Type B pancreatic cell (in vitro differentiated cells): Measurements from ENCODE around the gene COL13A1. TPM values are rescaled to one million over a fixed set of nuclear protein-coding genes. Genes with fewer than 3 reads are reported as not detected.

ENCODE experiments used
- DNase-seq: peaks from one replicate; pipeline ENCODE4 v3.0.0; 2021; ENCODE audit warnings: mixed read lengths; ENCODE audit not compliant: unreplicated experiment; ENCODE audit errors: extremely low spot score
- H3K27ac Mint-ChIP-seq: 2 replicates; pipeline ENCODE4 v1.8.0; 2021; ENCODE audit warnings: mild to moderate bottlenecking, mixed read lengths
- H3K27me3 Mint-ChIP-seq: 2 replicates; pipeline ENCODE4 v1.8.0; 2021; ENCODE audit warnings: mixed read lengths
- H3K36me3 Mint-ChIP-seq: 2 replicates; pipeline ENCODE4 v1.8.0; 2021; ENCODE audit warnings: mixed read lengths
- H3K4me1 Mint-ChIP-seq: one replicate; pipeline ENCODE4 v1.8.0; 2021; ENCODE audit warnings: mixed read lengths; ENCODE audit not compliant: unreplicated experiment
- H3K4me3 Mint-ChIP-seq: 2 replicates; pipeline ENCODE4 v1.8.0; 2021; ENCODE audit warnings: mild to moderate bottlenecking, mixed read lengths
- H3K9me3 Mint-ChIP-seq: 2 replicates; pipeline ENCODE4 v1.8.0; 2021; ENCODE audit warnings: mixed read lengths
- total RNA-seq: library from RNA; stranded (reverse); gene quantifications from 2 replicates; pipeline ENCODE4 v1.2.1, GENCODE V29; 2021; ENCODE audit warnings: low replicate concordance
- TF ChIP-seq, protein P1 (sequence below): fragments of 200-600 bp; sonication (generic); conservative IDR thresholded peaks from 2 replicates; pipeline ENCODE4 v1.5.0; 2021; ENCODE audit warnings: antibody characterized with exemption, mild to moderate bottlenecking

Gene COL13A1
- total RNA-seq, 1 donor from 2014 or later, result 18.6 TPM

DNA sequence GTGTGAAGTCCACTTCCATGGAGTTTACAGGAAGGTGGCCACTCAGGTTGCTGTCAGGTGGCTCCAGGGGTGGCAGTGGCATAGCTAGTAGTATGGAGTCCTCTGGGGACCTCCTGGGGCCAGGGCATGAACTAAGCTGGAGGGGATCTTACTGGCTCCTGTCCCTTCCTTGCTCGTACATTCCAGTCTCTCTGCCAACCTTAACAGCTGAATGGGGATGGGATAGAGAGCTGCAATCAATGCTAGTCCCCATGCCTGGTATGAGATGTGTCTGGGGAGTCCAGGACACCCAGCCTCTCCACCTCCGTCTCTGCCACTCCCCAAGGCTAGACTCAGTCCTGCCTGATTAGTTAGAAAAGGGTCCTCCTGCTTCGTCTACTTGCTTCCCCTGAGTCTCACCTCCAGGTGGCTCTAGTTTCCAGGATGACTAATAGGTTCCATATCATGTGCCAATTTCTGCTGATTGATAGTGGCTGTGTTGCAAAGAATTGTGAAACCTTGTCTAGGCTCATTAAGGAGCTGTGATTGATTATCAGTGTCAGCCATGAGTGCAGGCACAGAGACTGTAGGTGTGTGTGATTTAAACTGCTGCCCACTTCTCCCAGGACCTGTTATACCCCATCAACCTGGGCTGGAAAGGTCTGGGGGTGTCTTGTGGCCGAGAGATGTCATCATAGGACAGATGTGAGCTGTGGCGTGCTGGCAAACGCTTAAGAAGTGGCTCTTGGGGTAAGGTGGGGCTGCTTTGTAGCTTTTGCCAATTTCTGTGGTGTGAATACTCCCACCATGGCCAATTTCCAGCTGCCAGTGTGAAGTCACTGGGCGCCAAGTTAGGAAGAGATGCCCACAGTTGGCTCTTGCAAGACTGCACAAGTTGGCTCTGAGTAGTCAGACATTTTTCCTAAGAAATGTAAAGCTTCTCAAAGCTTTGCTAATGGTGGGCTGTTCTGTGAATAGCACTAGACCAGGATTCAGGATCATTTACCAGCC, 59.8 kb downstream of the COL13A1 start:
- TF ChIP-seq, protein P1, sequence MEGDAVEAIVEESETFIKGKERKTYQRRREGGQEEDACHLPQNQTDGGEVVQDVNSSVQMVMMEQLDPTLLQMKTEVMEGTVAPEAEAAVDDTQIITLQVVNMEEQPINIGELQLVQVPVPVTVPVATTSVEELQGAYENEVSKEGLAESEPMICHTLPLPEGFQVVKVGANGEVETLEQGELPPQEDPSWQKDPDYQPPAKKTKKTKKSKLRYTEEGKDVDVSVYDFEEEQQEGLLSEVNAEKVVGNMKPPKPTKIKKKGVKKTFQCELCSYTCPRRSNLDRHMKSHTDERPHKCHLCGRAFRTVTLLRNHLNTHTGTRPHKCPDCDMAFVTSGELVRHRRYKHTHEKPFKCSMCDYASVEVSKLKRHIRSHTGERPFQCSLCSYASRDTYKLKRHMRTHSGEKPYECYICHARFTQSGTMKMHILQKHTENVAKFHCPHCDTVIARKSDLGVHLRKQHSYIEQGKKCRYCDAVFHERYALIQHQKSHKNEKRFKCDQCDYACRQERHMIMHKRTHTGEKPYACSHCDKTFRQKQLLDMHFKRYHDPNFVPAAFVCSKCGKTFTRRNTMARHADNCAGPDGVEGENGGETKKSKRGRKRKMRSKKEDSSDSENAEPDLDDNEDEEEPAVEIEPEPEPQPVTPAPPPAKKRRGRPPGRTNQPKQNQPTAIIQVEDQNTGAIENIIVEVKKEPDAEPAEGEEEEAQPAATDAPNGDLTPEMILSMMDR, result peak; percentile 37
- H3K27ac Mint-ChIP-seq, result peak overlapping the region; percentile 41
- no peak for DNase-seq
- no peaks in the 10 kb centered on the region for H3K9me3 Mint-ChIP-seq
- peak overlapping the region; percentile 10 for H3K4me3 Mint-ChIP-seq
- H3K27me3 Mint-ChIP-seq, result peaks cover 5% of the 10 kb centered on the region
- H3K36me3 Mint-ChIP-seq, result no peaks in the 10 kb centered on the region
- peaks cover 35% of the 10 kb centered on the region for H3K4me1 Mint-ChIP-seq

DNA sequence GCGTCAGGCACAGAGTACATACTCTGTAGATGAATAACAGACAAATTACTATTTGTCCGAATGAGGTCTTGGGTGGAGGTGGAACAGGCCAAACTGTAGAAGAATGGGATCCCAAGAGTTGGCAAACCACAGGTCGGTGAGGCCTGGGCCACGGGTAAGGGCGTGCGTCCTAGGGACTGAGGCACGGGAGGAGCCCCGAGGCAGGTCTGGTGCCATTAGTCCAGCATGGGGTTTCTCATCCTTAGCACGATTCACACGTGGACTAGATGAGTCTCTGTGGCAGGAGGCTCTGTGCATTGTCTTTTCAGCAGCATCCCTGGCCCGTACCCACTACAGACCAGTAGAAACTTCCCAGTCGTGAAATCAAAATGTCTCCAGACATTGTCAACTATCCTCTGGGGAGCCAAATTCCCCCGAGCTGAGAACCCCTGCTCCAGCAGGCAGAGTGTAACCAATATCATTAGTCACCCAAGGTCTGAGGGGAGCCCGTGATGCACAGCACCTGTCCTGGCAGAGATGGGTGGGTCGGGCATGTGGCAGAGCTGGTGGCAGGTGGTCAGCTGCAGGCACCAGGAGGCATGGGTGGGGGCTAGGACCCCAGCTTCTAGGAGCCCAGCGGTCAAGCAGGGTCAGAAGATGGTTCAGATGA, 61.3 kb downstream of the COL13A1 start:
- Mint-ChIP-seq H3K36me3 (no peaks in the 10 kb centered on the region), H3K4me1 (peaks cover 38% of the 10 kb centered on the region), H3K9me3 (no peaks in the 10 kb centered on the region), H3K4me3 (no peak overlapping the region), H3K27ac (no peak overlapping the region), H3K27me3 (peaks cover 5% of the 10 kb centered on the region)
- no peak for DNase-seq
- TF ChIP-seq, protein P1, result no peak

DNA sequence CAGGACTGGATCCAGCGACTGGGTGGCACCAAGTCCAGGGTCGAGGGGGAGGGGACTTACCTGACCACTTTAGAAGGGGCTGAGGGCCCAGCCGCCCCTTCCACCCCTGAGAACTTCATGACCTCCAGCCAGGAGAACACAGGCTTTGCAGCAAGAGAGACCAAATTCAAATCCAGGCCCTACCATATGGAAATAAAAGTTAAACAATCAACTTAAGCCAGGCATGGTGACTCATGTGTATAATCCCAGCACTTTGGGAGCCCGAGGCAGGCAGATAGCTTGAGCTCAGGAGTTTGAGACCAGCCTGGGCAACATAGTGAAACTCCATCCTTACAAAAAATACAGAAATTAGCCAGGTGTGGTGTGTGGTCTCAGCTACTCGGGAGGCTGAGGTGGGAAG, 61.9 kb downstream of the COL13A1 start:
- DNase-seq, result no peak
- Mint-ChIP-seq H3K9me3 (no peaks in the 10 kb centered on the region), H3K4me1 (peaks cover 41% of the 10 kb centered on the region), H3K27ac (no peak overlapping the region), H3K4me3 (no peak overlapping the region), H3K36me3 (no peaks in the 10 kb centered on the region), H3K27me3 (peaks cover 5% of the 10 kb centered on the region)
- TF ChIP-seq, protein P1, result no peak

DNA sequence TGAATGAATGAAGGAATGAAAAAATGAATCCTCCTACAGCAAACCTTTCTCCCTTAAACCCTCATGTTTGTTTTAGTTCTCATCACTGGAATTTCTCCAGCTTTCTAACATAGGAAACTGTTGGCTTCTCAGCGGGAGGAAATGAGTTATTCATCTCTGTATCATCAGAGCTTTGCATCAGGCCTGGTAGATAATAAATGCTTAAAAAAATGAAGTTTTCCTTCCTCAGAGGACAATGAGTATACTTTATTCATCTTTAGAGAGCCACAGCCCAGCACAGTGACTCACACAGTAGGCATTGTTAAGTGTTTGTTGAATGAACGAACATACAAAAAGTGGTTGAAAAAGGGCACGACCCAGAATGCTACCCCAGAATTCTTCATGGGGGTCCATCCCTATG, 62.6 kb downstream of the COL13A1 start:
- no peaks in the 10 kb centered on the region for H3K36me3 Mint-ChIP-seq
- DNase-seq, result no peak
- peaks cover 5% of the 10 kb centered on the region for H3K27me3 Mint-ChIP-seq
- TF ChIP-seq, protein P1, result no peak
- peak overlapping the region; percentile 64 for H3K4me3 Mint-ChIP-seq
- H3K4me1 Mint-ChIP-seq, result peaks cover 46% of the 10 kb centered on the region
- peak overlapping the region; percentile 86 for H3K27ac Mint-ChIP-seq
- H3K9me3 Mint-ChIP-seq, result no peaks in the 10 kb centered on the region

DNA sequence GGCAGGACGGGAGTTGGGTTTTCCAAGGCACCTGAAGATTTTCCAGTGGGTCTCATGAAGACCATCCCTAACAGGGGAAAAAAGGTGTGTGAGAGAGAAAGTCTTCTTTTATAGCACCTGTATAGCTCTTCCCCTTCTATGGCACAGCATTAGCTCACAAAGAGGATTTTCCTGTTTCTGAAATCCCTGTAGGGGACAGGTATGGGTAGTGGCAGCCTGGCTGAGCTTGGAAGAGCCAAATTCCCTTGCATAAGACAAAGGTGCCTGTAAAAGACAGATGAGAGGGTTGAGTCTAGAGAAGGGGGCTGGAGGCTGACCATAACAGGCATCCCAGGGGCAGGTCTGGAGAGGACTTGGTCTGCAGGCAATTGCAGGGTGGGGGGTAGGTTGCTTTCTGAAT, 63.7 kb downstream of the COL13A1 start:
- DNase-seq, result no peak
- TF ChIP-seq, protein P1, result no peak
- H3K27ac Mint-ChIP-seq, result peak overlapping the region; percentile 86
- H3K36me3 Mint-ChIP-seq, result no peaks in the 10 kb centered on the region
- peaks cover 5% of the 10 kb centered on the region for H3K27me3 Mint-ChIP-seq
- peak overlapping the region; percentile 51 for H3K4me3 Mint-ChIP-seq
- H3K9me3 Mint-ChIP-seq, result no peaks in the 10 kb centered on the region
- H3K4me1 Mint-ChIP-seq, result peaks cover 51% of the 10 kb centered on the region
